Uterus (tissue), 4 donors: ENCODE results near the gene BTG1. TPM values are rescaled to one million over a fixed set of nuclear protein-coding genes. Genes with fewer than 3 reads are reported as not detected.

Source experiments
- DNase-seq, 2 donors: peaks; one replicate each; pipeline ENCODE4 v3.0.0-alpha.2; 2019 to 2020
- H3K27ac ChIP-seq, 2 donors: fragments of 200-600 bp; sonication (generic); 1 replicate in 1 of 2; 2 replicates in 1 of 2; pipeline ENCODE4 v1.5.1; 2016 to 2018
- H3K27me3 ChIP-seq, 2 donors: fragments of 200-600 bp; sonication (generic); one replicate each; pipeline ENCODE4 v1.5.1; 2018 to 2019; ENCODE audit warnings: control low read depth in 1 of 2
- H3K36me3 ChIP-seq, 2 donors: fragments of 200-600 bp; sonication (generic); one replicate each; pipeline ENCODE4 v1.5.1; 2019; ENCODE audit warnings: control low read depth in 1 of 2
- H3K4me1 ChIP-seq, 2 donors: fragments of 200-600 bp; sonication (generic); one replicate each; pipeline ENCODE4 v1.5.1; 2018 to 2019; ENCODE audit warnings: control low read depth in 1 of 2
- H3K4me3 ChIP-seq, 2 donors: fragments of 200-600 bp; sonication (generic); 1 replicate in 1 of 2; 2 replicates in 1 of 2; pipeline ENCODE4 v1.5.1; 2018 to 2019; ENCODE audit warnings: mild to moderate bottlenecking in 1 of 2
- H3K9me3 ChIP-seq, 2 donors: fragments of 200-600 bp; sonication (generic); one replicate each; pipeline ENCODE4 v1.5.1; 2019; ENCODE audit warnings: control low read depth in 1 of 2
- POLR2A ChIP-seq, 2 donors: fragments of 450-650 bp; IDR thresholded peaks; one replicate each; pipeline ENCODE4 v1.6.1; 2016; ENCODE audit warnings: antibody characterized with exemption in 2 of 2, mild to moderate bottlenecking in 1 of 2, moderate library complexity in 1 of 2
- intact Hi-C: fragments of 100-400 bp; cut with DNase I; formaldehyde crosslinking; loops from one replicate; pipeline ENCODE4 v1.15.1; 2023; ENCODE audit warnings: low total_unique reads
- total RNA-seq, 4 donors: library from RNA; depleted of rRNA in 3 of 4; stranded (reverse); fragments of >200 nt in 3 of 4; gene quantifications; one replicate each; pipeline versions ENCODE4 v1.1.0 to v1.2.4, GENCODE V29; 2014 to 2023
- TF ChIP-seq, protein P1 (sequence below), 4 experiments: fragments of 200-600 bp in 2 of 4; fragments of 450-650 bp in 2 of 4; sonication (generic) in 2 of 4; IDR thresholded peaks; one replicate each; pipeline ENCODE4 v1.5.1; 2016 to 2019; ENCODE audit warnings: antibody characterized with exemption in 4 of 4, mild to moderate bottlenecking in 2 of 4, moderate library complexity in 1 of 4
- donor health status: DM: yes; HTN: yes; CAD: no.

The BTG1 gene
- total RNA-seq, 4 donors from 2014 or later, result 40.4 to 214 (median 70.1) TPM

DNA sequence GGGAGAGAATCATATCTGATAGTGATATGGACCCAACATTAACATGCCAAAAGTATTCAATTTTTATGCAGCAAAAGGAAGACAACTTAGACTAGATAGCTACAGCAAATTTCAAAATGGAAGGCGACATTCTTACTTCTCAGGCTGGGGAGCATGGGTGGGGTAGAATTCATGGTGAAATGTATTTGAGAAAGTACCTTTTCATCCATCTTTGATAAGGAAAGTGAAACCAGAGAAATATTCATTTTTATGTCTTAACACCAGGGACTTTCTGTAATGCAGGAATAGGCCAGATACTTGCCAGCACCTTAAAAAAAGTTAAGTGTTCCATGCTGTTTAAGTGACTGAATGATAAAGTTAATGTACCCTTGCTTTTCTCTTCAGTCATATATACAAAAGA, 13.4 kb downstream of the BTG1 start:
- Histone ChIP-seq H3K27ac (peak overlapping the region in 1 of 2 donors; percentile 98), H3K36me3 (no peaks in the 10 kb centered on the region), H3K4me1 (peaks cover 3 to 11% of the 10 kb centered on the region in 2 donors), H3K27me3 (no peaks in the 10 kb centered on the region), H3K9me3 (no peaks in the 10 kb centered on the region), H3K4me3 (no peak overlapping the region)
- DNase-seq, result no peak
- intact Hi-C loops, result no loop called here
- TF ChIP-seq POLR2A (IDR thresholded peaks at IDR 0.05), result no peak
- TF ChIP-seq, protein P1, sequence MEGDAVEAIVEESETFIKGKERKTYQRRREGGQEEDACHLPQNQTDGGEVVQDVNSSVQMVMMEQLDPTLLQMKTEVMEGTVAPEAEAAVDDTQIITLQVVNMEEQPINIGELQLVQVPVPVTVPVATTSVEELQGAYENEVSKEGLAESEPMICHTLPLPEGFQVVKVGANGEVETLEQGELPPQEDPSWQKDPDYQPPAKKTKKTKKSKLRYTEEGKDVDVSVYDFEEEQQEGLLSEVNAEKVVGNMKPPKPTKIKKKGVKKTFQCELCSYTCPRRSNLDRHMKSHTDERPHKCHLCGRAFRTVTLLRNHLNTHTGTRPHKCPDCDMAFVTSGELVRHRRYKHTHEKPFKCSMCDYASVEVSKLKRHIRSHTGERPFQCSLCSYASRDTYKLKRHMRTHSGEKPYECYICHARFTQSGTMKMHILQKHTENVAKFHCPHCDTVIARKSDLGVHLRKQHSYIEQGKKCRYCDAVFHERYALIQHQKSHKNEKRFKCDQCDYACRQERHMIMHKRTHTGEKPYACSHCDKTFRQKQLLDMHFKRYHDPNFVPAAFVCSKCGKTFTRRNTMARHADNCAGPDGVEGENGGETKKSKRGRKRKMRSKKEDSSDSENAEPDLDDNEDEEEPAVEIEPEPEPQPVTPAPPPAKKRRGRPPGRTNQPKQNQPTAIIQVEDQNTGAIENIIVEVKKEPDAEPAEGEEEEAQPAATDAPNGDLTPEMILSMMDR (IDR thresholded peaks at IDR 0.05), result no peak

DNA sequence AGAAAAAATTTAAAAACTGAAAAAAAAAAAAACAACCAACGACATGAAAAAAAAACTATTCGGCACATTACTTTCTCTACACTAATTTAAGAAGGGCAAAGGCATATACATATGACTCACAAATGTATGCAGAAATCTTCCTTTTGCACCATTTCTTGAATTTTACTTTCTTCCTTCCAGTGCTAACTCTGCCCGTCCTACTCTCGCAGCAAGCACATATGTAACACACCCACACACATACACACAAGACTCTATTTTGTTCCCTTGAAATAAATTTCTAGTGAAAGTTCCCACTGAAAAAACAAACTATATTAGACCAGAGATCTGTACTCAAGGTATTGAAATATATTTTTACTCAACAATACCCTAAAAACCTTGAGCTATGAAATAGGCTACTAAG, 14.6 kb downstream of the BTG1 start:
- DNase-seq, result no peak
- Histone ChIP-seq H3K36me3 (no peaks in the 10 kb centered on the region), H3K9me3 (no peaks in the 10 kb centered on the region), H3K27ac (no peak overlapping the region), H3K4me3 (no peak overlapping the region), H3K27me3 (no peaks in the 10 kb centered on the region), H3K4me1 (peaks cover 3 to 8% of the 10 kb centered on the region in 2 donors)
- TF ChIP-seq POLR2A (IDR thresholded peaks at IDR 0.05), result no peak
- intact Hi-C loops, result no loop called here

DNA sequence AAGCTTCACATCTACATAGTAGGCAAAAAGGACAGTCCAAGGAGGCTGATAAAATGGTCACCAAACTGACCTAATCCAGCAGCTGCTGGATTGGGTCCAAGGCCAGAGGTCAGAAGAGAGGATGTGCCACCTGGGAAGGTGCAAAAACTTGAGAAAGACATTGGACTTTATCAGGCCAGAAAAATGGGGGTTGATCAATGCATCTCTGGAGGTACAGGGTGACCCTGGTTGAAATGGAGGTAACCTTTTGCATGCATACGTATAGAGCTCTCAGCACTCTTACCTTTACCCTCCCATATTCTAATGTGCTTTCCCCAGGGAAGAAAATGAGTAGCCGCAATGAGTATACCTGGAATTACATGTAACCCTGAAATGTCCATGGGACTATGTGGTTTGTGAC, 16.0 kb downstream of the BTG1 start:
- Histone ChIP-seq H3K27ac (no peak overlapping the region), H3K27me3 (no peaks in the 10 kb centered on the region)
- intact Hi-C loops, result no loop called here

DNA sequence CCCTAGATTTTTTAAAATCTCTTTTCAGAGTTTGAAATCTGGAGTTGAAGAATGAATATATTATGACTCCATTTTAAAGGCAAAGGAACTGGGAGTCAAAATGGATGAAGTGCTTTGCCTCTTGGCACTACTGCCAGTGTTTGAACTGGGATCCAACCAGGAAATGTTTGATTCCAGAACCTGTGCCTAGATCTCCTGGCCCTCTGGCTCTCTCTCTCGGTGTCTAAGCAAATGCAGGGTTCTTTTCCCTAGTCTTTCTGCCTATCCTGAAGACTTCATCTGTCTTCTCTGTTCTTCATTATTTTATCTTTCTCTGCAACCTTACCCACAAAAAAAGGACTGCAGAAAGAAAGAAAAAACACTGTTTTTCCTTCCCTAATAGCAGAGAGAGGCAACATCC, 17.0 kb downstream of the BTG1 start:
- TF ChIP-seq, protein P1 (IDR thresholded peaks at IDR 0.05), result no peak
- TF ChIP-seq POLR2A (IDR thresholded peaks at IDR 0.05), result no peak
- Histone ChIP-seq H3K27me3 (no peaks in the 10 kb centered on the region), H3K27ac (no peak overlapping the region), H3K9me3 (no peaks in the 10 kb centered on the region), H3K36me3 (no peaks in the 10 kb centered on the region), H3K4me1 (peaks cover under 1 to 2% of the 10 kb centered on the region in 2 donors), H3K4me3 (no peak overlapping the region)
- DNase-seq, result no peak
- intact Hi-C loops, result no loop called here

More for the DNA sequence above, 16.0 kb downstream of the BTG1 start:
- H3K9me3 ChIP-seq, result no peaks in the 10 kb centered on the region
- TF ChIP-seq, protein P1 (IDR thresholded peaks at IDR 0.05), result no peak
- no peak for TF ChIP-seq POLR2A (IDR thresholded peaks at IDR 0.05)
- no peaks in the 10 kb centered on the region for H3K36me3 ChIP-seq
- DNase-seq, result no peak
- no peak overlapping the region for H3K4me3 ChIP-seq
- peaks cover 3 to 6% of the 10 kb centered on the region in 2 donors for H3K4me1 ChIP-seq

DNA sequence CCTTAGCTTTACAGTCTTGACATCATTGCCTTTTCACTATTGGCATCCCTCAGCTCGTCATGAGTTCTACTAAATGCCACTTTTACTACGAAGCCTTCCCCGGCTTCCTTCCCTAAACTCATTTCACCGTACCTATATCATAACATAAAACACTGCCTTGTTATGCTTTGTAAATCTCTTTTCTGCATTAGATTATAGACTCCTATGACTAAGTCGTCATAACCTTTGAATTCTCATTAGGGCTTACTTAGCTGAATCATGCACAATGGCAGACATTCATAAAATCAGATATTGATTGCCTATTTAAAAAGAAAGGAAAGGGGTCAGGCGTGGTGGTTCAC, 21.0 kb downstream of the BTG1 start:
- Histone ChIP-seq H3K9me3 (peaks cover 0 to 8% of the 10 kb centered on the region in 2 donors), H3K4me3 (no peak overlapping the region), H3K27me3 (no peaks in the 10 kb centered on the region), H3K36me3 (no peaks in the 10 kb centered on the region), H3K27ac (no peak overlapping the region), H3K4me1 (no peaks in the 10 kb centered on the region)
- intact Hi-C loops, result no loop called here
- DNase-seq, result no peak
- TF ChIP-seq, protein P1 (IDR thresholded peaks at IDR 0.05), result no peak
- TF ChIP-seq POLR2A (IDR thresholded peaks at IDR 0.05), result no peak
